ENCODE data around the gene NMT1.

The NMT1 gene

GRCh38 chr17:45104907-45105624 is 43.9 kb downstream of the NMT1 start:
- DNase-seq (ENCODE audit: low spot score) = no peak

- no peak for DNase-seq (ENCODE audit: low spot score)
Observed at GRCh38 chr17:45106096-45106495, 45.0 kb downstream of the NMT1 start.

- no peak for DNase-seq (ENCODE audit: low spot score)
Observed at GRCh38 chr17:45106582-45106981, 45.5 kb downstream of the NMT1 start.

- no peak for DNase-seq (ENCODE audit: low spot score)
Observed at GRCh38 chr17:45107293-45108010, 46.3 kb downstream of the NMT1 start.

GRCh38 chr17:45108051-45108450 is 46.9 kb downstream of the NMT1 start:
- no peak for DNase-seq (ENCODE audit: low spot score)

GRCh38 chr17:45108595-45109521 is 47.7 kb downstream of the NMT1 start:
- no peak for DNase-seq (ENCODE audit: low spot score)

- no peak for DNase-seq (ENCODE audit: low spot score)
Observed at GRCh38 chr17:45110676-45111611, 49.8 kb downstream of the NMT1 start.

GRCh38 chr17:45111850-45112249 is 50.7 kb downstream of the NMT1 start:
- no peak for DNase-seq (ENCODE audit: low spot score)

GRCh38 chr17:45112559-45113423 is 51.7 kb downstream of the NMT1 start:
- DNase-seq (ENCODE audit: low spot score) = no peak

GRCh38 chr17:45113424-45113754 is 52.3 kb downstream of the NMT1 start:
- no peak for DNase-seq (ENCODE audit: low spot score)

GRCh38 chr17:45114117-45114932 is 53.2 kb downstream of the NMT1 start:
- no peak for DNase-seq (ENCODE audit: low spot score)

GRCh38 chr17:45115015-45115625 is 54.0 kb downstream of the NMT1 start:
- DNase-seq (ENCODE audit: low spot score) = no peak

GRCh38 chr17:45115871-45116270 is 54.8 kb downstream of the NMT1 start:
- no peak for DNase-seq (ENCODE audit: low spot score)

- no peak for DNase-seq (ENCODE audit: low spot score)
Observed at GRCh38 chr17:45116434-45117016, 55.4 kb downstream of the NMT1 start.

- no peak for DNase-seq (ENCODE audit: low spot score)
Observed at GRCh38 chr17:45117334-45117733, 56.2 kb downstream of the NMT1 start.

- DNase-seq (ENCODE audit: low spot score) = no peak
Observed at GRCh38 chr17:45117848-45118646, 56.9 kb downstream of the NMT1 start.

- no peak for DNase-seq (ENCODE audit: low spot score)
Observed at GRCh38 chr17:45118691-45119090, 57.6 kb downstream of the NMT1 start.

- DNase-seq (ENCODE audit: low spot score) = no peak
Observed at GRCh38 chr17:45119964-45120363, 58.8 kb downstream of the NMT1 start.

All from hematopoietic multipotent progenitor cell treated with erythropoietin and hydrocortisone succinate and interleukin-3 and kit ligand, for 15 days (in vitro differentiated cells).